ENCODE measurements around the gene KCNQ1.

Gene KCNQ1

GRCh38 chr11:2837096-2837601, 392.3 kb downstream of the KCNQ1 start:
- no peak for DNase-seq

- no peak for DNase-seq
Measured at GRCh38 chr11:2837651-2838050, 392.8 kb downstream of the KCNQ1 start.

GRCh38 chr11:2838091-2838490, 393.3 kb downstream of the KCNQ1 start:
- DNase-seq: no peak

- DNase-seq: no peak
Measured at GRCh38 chr11:2838676-2839294, 394.0 kb downstream of the KCNQ1 start.

GRCh38 chr11:2839395-2839943, 394.7 kb downstream of the KCNQ1 start:
- no peak for DNase-seq

- no peak for DNase-seq
Measured at GRCh38 chr11:2841411-2842190, 396.8 kb downstream of the KCNQ1 start.

- no peak for DNase-seq
Measured at GRCh38 chr11:2842876-2843275, 398.1 kb downstream of the KCNQ1 start.

GRCh38 chr11:2843551-2843950, 398.7 kb downstream of the KCNQ1 start:
- no peak for DNase-seq

GRCh38 chr11:2844116-2844842, 399.5 kb downstream of the KCNQ1 start:
- DNase-seq: no peak

- DNase-seq: no peak
Measured at GRCh38 chr11:2844996-2845395, 400.2 kb downstream of the KCNQ1 start.

GRCh38 chr11:2846056-2846455, 401.2 kb downstream of the KCNQ1 start:
- DNase-seq: no peak

- no peak for DNase-seq
Measured at GRCh38 chr11:2846470-2846869, 401.7 kb downstream of the KCNQ1 start.

GRCh38 chr11:2847561-2847960, 402.8 kb downstream of the KCNQ1 start:
- no peak for DNase-seq

GRCh38 chr11:2848497-2848896, 403.7 kb downstream of the KCNQ1 start:
- DNase-seq: no peak

- DNase-seq: no peak
Measured at GRCh38 chr11:2849994-2850770, 405.4 kb downstream of the KCNQ1 start.

- no peak for DNase-seq
Measured at GRCh38 chr11:2853401-2853800, 408.6 kb downstream of the KCNQ1 start.

GRCh38 chr11:2853997-2854560, 409.3 kb downstream of the KCNQ1 start:
- no peak for DNase-seq

GRCh38 chr11:2855162-2855561, 410.4 kb downstream of the KCNQ1 start:
- no peak for DNase-seq

- no peak for DNase-seq
Measured at GRCh38 chr11:2857276-2857675, 412.5 kb downstream of the KCNQ1 start.

GRCh38 chr11:2857918-2858317, 413.1 kb downstream of the KCNQ1 start:
- DNase-seq: no peak

- DNase-seq: no peak
Measured at GRCh38 chr11:2858995-2859698, 414.3 kb downstream of the KCNQ1 start.

GRCh38 chr11:2859699-2860037, 414.9 kb downstream of the KCNQ1 start:
- no peak for DNase-seq

Measured in stimulated activated CD8-positive, alpha-beta memory T cell treated with anti-CD3 and anti-CD28 coated beads, Interleukin-4, amount 100 ng/mL, for 48 hours (primary cell).